ENCODE measurements around the gene SULF2. TPM values are rescaled to one million over a fixed set of nuclear protein-coding genes. Genes with fewer than 3 reads are reported as not detected.

The SULF2 gene
- total and polyA plus RNA-seq, 5 experiments from 2014 or later: 0.65 to 1.4 TPM; not detected in 3

DNA sequence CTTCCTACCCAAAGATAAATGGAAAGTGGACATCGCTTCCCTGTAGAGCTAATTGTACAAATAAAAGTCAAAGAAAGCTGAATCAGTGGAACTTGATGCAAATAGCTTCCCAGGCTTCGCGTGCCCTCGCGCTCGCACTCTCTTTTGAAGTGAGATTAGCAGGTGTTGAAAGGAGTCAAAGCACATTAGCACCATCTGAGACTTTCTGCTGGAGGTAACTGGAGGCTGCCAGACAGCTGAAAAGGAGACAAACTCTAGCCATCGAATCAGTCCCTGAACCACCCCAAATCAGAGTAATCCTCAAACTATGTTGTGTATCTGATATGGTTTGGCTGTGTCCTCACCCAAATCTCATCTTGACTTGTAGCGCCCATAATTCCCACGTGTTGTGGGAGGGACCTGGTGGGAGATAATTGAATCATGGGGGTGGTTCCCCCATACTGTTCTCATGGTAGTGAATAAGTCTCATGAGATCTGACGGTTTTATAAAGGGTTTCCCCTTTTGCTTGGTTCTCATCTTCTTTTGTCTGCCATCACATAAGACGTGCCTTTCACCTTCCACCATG, 23.7 kb downstream of the SULF2 start:
- DNase-seq (no peak), ATAC-seq (no peak)
- Mint-ChIP-seq H3K36me3 (no peaks in the 10 kb centered on the region), H3K4me3 (no peak overlapping the region), H3K4me1 (peaks cover 0 to 8% (median 2%) of the 10 kb centered on the region in 4 donors), H3K9me3 (no peaks in the 10 kb centered on the region), H3K27ac (no peak overlapping the region), H3K27me3 (peaks cover 3 to 49% (median 11%) of the 10 kb centered on the region in 5 donors)
- POLR2A ChIA-PET: no interaction called here

DNA sequence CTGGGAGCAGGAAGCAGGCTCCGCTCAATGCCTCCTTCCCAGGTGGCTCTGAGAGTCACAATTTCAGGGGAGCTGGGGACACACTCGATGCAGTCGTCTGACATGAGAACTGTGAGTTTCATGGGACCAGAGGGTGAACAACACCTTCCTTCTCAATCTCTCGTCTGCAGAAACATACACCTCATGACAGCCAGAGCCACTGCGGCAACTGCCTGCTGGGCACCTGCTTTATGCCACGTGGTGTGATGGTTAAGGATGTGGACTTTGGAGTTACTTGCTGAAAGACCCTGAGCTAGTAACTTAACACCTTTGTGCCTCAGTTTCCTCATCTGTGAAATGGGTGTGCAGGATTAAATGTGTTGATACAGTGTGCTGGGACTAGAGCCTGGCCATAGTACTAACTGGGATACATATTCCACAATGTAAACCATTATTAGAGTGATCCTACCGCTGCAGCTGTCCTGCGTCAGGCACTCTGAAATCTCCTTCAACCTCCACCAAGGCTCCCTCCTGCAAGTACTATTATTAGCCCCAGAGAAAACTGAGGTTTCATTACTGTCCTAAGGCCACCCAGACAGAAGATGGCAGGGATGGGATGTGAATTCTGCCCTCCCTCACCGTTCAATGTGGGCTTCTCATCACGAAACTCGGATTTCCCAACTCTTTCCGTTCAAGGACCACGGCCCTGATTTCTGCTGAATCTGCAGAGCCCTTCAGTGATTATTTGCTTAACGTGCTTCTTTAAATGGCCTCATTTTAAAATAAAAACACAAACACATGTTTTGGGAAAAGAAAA, 24.4 kb downstream of the SULF2 start:
- H3K27ac Mint-ChIP-seq: no peak overlapping the region
- H3K4me1 Mint-ChIP-seq: peaks cover 0 to 8% (median 2%) of the 10 kb centered on the region in 4 donors
- H3K4me3 Mint-ChIP-seq: no peak overlapping the region
- DNase-seq (no peak), ATAC-seq (no peak)
- no peaks in the 10 kb centered on the region for H3K36me3 Mint-ChIP-seq
- peaks cover 3 to 49% (median 11%) of the 10 kb centered on the region in 5 donors for H3K27me3 Mint-ChIP-seq
- H3K9me3 Mint-ChIP-seq: no peaks in the 10 kb centered on the region
- POLR2A ChIA-PET: no interaction called here

DNA sequence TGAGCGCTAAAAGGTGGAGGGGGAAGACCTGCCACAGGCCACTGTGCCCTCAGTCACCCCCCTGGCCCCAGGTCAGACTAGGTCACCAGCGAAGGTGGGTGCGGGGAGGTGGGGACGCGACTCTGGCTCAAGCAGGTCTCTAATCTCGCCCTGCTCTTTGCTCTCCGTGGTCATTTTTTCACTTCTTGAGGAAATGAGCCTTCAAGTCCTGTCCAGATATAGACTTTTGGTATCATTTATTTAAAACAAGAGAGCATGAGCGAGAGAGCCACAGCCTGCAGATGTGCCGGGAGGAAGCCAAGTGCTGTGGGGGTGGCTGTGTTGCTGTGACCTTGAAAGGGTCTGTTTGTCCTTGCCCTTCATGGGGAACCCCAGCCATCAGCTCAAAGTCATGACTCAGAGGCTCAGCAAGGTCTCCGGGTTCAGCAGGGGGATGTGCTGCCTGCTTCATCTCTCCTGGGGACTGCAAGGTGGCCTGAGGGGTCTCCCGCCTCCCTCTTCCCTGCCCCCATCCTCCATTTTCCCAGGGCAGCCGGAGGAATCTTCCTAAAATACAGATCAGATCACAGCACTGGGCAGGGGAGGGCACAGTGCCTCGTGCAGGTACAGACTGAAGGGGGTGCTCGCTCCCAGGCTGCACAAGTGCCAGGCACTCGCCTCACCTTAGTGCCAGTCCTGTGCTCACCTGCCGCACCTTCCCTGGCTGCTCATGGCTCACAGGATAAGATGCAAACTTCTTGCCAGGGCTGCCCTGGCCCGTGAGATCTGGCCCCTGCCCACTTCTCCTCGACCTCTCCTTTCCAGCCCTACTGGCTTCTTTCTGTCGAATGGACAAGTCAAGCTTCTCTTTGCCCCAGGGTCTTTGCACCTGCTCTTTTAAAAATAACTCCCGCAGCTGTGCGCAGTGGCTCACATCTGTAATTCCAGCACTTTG, 26.5 kb downstream of the SULF2 start:
- ATAC-seq (no peak), DNase-seq (no peak)
- no peak overlapping the region for H3K4me3 Mint-ChIP-seq
- H3K27ac Mint-ChIP-seq: no peak overlapping the region
- H3K9me3 Mint-ChIP-seq: no peaks in the 10 kb centered on the region
- POLR2A ChIA-PET: no interaction called here
- H3K27me3 Mint-ChIP-seq: peaks cover 3 to 42% (median 7%) of the 10 kb centered on the region in 5 donors
- peaks cover 0 to 2% (median 0%) of the 10 kb centered on the region in 4 donors for H3K4me1 Mint-ChIP-seq
- no peaks in the 10 kb centered on the region for H3K36me3 Mint-ChIP-seq

DNA sequence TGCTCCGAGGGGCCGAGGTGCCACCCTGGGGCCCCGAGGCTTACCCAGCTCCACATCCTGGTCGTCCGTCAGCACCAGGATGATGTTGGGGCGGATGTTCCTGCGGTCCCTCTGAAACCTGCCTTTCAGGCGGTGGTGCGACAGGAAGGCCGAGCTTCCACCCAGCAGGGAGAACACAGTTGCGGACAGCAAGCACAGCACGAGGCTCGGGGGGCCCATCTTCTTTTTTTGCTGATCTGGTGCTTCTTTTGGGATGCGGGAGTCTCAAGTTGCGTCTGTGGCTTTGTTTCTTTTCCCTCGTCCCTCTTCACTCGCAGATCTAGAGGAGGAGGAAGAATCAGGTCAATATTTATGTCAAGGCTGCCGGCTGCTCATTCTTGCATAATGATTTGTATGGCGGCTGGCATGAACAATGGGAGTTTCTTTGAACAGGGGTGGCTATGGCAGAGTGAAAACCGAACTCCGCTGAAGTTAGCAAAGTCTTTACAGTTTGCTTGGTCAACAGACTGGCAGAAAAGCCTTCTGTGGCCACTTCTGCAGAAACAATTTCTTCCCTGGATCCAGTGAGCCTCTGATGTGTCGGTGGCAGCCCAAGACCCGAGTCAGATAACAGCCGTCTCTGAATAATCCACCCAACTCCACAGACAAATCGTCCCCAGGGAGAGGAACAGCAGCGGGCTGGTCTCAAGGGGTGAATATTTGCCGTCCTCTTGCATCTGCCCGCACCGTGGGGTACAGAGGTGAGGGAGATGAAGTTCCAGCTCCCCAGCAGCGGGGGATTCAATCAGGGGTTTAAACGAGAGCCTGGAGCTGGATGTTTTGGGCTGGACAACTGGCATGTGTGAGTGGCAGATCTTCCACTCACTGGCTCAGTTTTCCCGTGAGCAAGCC, 27.9 kb downstream of the SULF2 start:
- Mint-ChIP-seq H3K27me3 (peaks cover 3 to 30% (median 5%) of the 10 kb centered on the region in 5 donors), H3K36me3 (no peaks in the 10 kb centered on the region), H3K4me3 (no peak overlapping the region), H3K4me1 (no peaks in the 10 kb centered on the region), H3K9me3 (no peaks in the 10 kb centered on the region), H3K27ac (no peak overlapping the region)
- POLR2A ChIA-PET: no interaction called here
- ATAC-seq: no peak
- DNase-seq: no peak

DNA sequence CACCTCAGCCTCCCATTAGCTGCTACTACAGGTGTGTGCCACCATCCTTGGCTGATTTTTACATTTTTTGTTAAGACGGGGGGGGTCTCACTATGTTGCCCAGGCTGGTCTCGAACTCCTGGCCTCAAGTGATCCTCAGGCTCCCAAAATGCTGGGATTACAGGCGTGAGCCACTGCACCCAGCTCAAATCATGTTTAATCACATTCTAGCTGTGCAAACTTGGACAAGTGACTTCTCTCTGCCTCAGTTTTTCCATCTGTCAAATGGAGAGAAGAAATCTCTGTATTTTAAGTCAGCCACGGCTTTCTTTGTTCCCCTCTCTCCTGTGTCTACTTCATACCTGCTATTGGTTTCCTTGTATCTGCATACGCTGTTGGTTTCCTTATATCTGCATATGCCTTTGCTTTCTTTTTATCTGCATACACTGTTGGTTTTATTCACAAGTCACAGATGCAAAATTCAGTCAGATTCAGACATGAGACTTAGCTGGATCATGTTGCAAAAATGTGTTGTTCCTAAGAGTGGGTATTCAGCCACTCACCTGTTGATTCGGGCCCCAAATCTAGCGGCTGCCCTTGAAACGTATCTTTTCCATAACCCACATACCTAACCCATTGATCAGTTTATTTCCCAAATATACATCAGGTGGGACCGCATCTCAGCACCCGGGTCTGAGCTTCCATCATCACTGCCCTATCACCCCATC, 30.2 kb downstream of the SULF2 start:
- DNase-seq (no peak), ATAC-seq (no peak)
- H3K27me3 Mint-ChIP-seq: peaks cover 0 to 14% (median 0%) of the 10 kb centered on the region in 5 donors
- H3K4me3 Mint-ChIP-seq: no peak overlapping the region
- no peaks in the 10 kb centered on the region for H3K9me3 Mint-ChIP-seq
- no peaks in the 10 kb centered on the region for H3K4me1 Mint-ChIP-seq
- POLR2A ChIA-PET: no interaction called here
- H3K27ac Mint-ChIP-seq: no peak overlapping the region
- no peaks in the 10 kb centered on the region for H3K36me3 Mint-ChIP-seq

DNA sequence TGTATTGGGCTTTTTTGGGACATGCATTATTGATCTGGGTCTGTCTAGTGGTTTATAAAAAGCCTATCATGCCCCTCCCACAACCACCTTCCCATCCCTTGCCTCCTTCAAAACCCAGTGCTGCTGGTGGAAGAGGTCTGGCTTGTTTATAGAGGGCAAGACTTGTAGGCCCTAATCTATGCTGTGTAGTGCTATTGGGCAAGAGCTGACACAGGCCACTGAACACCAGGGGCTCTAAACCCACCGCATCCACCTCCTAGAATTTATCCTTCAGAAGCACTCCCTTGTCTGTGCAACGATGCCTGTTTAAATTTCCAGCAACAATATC, 30.9 kb downstream of the SULF2 start:
- ATAC-seq (no peak), DNase-seq (no peak)
- H3K27ac Mint-ChIP-seq: peak overlapping the region in 1 of 10 donors; percentile 38
- peaks cover 0 to 8% (median 0%) of the 10 kb centered on the region in 5 donors for H3K27me3 Mint-ChIP-seq
- POLR2A ChIA-PET: no interaction called here
- H3K36me3 Mint-ChIP-seq: no peaks in the 10 kb centered on the region
- H3K4me1 Mint-ChIP-seq: peaks cover 0 to 4% (median 2%) of the 10 kb centered on the region in 4 donors
- no peaks in the 10 kb centered on the region for H3K9me3 Mint-ChIP-seq
- no peak overlapping the region for H3K4me3 Mint-ChIP-seq

DNA sequence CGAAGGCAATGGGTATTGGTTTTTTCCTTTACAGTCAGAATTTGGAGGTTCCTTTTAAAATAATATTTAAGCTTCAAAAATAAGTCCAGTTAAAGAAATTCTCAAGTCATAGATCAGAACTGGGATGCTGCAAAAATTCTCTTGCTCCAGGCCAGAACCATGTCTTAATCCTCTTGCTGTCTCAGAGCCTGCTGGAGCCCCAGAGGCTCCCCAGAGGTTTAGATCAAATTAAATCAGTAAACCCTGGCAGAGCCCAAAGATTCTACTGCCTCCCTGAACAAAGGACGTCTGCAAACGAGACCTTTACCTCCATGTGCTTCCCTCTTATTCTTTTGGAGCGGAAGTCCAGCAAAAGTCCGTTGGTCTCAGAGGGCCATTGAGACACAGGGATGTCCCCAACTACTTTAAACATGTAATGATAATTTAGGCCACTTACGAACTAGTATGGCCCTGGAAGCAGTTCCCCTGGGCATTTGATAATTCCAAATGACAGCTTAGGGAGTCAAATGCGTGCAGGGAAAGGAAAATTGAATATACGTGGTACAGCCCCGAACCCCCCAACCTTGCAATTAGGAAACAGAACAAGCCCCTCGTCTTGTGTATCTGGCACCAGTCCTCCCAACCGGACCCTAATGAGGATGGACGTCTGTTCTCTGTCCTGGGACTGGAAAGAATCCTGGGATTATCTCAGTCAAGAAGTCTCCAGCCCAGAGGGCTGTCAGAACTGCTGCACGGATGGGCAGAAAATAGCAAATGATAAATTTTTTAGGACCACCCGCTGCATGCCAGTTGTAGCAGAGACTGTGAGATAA, 31.5 kb downstream of the SULF2 start:
- DNase-seq: no peak
- H3K36me3 Mint-ChIP-seq: no peaks in the 10 kb centered on the region
- no peak for ATAC-seq
- H3K27me3 Mint-ChIP-seq: peaks cover 0 to 3% (median 0%) of the 10 kb centered on the region in 5 donors
- H3K27ac Mint-ChIP-seq: no peak overlapping the region
- no peak overlapping the region for H3K4me3 Mint-ChIP-seq
- no peaks in the 10 kb centered on the region for H3K9me3 Mint-ChIP-seq
- POLR2A ChIA-PET: no interaction called here
- peaks cover 0 to 9% (median 7%) of the 10 kb centered on the region in 4 donors for H3K4me1 Mint-ChIP-seq

DNA sequence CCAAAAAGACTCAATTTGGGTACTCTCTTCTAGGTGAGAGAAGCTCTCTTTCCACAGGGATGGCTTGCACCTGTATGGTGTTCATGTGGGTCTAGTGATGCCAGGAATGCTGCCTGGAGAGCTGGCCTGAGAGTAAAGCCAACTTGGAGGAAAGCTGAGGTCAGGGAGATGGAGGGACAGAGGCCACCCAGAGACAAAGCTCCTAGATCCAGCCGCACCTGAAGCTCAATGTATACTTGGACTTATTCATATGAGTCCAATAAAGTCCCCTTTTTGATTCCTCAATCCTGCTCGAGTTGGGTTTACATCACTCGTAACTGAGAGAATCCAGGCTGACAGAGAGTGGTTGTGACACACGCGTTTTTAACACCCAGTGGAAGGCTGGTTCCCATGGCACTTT, 33.8 kb downstream of the SULF2 start:
- peaks cover 0 to 2% (median 0%) of the 10 kb centered on the region in 5 donors for H3K27me3 Mint-ChIP-seq
- no peak for DNase-seq
- H3K4me3 Mint-ChIP-seq: no peak overlapping the region
- no peak for ATAC-seq
- no peaks in the 10 kb centered on the region for H3K9me3 Mint-ChIP-seq
- POLR2A ChIA-PET: no interaction called here
- H3K27ac Mint-ChIP-seq: no peak overlapping the region
- H3K4me1 Mint-ChIP-seq: peaks cover 5 to 22% (median 17%) of the 10 kb centered on the region in 4 donors
- no peaks in the 10 kb centered on the region for H3K36me3 Mint-ChIP-seq

DNA sequence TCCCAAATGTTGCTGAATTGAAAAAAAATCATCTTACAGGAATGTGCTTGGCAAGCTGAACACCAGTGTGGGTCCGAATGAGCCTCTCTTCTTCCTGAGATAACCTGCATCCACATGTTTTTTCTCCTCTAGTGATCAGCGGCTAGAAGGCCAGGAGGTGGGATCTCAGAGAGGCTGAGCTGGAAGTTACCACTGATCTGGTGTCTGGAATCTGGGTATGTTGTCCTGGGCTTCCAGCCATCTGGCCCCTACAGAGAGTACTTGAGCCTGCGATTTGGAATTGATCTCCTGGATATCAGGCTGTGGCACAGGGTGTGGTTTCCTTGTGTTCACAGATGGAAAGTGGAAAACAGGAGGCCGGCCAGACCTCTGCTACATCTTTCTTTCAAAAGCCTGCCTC, 35.9 kb downstream of the SULF2 start:
- Mint-ChIP-seq H3K4me3 (no peak overlapping the region), H3K4me1 (peaks cover 5 to 22% (median 17%) of the 10 kb centered on the region in 4 donors), H3K9me3 (no peaks in the 10 kb centered on the region), H3K27ac (peak overlapping the region in 3 of 10 donors; percentile 28 to 74 (median 54)), H3K36me3 (no peaks in the 10 kb centered on the region), H3K27me3 (peaks cover 0 to 2% (median 0%) of the 10 kb centered on the region in 5 donors)
- DNase-seq (no peak), ATAC-seq (no peak)
- POLR2A ChIA-PET: no interaction called here

DNA sequence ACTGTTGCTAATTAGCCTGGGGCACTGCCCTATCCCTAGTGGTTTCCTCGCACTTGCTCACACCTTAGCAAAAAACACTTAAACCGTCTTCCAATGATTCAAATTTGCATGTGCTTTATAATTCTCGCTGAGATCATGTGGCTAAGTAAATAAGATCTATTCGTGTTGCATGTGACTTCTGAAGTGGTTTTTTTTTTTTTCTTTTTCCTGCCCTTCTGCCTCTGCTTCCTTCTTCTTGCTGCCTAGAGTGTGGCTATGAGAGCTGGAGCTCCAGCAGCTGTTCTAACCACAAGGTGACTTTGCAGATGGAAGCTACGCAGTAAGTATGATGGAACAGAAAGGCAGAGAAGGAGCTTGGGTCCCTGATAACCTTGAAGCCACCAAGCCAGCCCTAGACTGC, 36.5 kb downstream of the SULF2 start:
- peak overlapping the region in 3 of 10 donors; percentile 0 to 2 (median 2) for H3K4me3 Mint-ChIP-seq
- ATAC-seq: peak in 1 of 2 donors; percentile 39

DNA sequence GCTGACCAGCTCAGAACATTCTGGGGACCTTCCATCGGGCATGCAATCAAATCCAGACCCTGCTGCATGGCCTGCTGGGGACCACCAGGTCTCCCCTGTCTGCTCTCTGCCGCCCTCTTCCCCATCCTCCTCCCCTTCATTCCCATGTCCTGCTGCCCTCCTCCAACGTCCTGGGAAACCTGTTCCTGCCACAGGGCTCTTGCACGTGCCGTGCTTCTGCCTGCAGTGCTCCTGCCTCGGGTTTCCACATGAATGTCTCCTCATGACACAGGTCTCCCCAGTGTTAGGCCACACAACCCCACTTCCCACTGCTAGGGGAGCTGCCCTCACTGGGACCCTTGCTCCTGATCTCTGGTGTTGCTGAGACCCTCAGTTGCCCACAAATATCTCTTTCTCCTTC, 37.2 kb downstream of the SULF2 start:
- ATAC-seq: no peak
- Mint-ChIP-seq H3K27me3 (peaks cover 0 to 10% (median 2%) of the 10 kb centered on the region in 5 donors), H3K36me3 (no peaks in the 10 kb centered on the region), H3K27ac (peak overlapping the region in 3 of 10 donors; percentile 22 to 74 (median 29)), H3K4me3 (peak overlapping the region in 1 of 10 donors; percentile 16), H3K4me1 (peaks cover 7 to 22% (median 17%) of the 10 kb centered on the region in 4 donors), H3K9me3 (no peaks in the 10 kb centered on the region)
- no peak for DNase-seq
- POLR2A ChIA-PET: interaction anchor here (0.5 to 0.9 kb wide), 2 partner anchors 23 to 319 kb away, joined by 4 to 5 read pairs; no protein-coding TSS in a partner anchor

More for the DNA sequence above, 36.5 kb downstream of the SULF2 start:
- H3K4me1 Mint-ChIP-seq: peaks cover 5 to 22% (median 17%) of the 10 kb centered on the region in 4 donors
- POLR2A ChIA-PET: interaction anchor here (0.9 kb wide), 1 partner anchor 24 kb away, joined by 5 read pairs; no protein-coding TSS in a partner anchor
- H3K9me3 Mint-ChIP-seq: no peaks in the 10 kb centered on the region
- peaks cover 0 to 3% (median 2%) of the 10 kb centered on the region in 5 donors for H3K27me3 Mint-ChIP-seq
- DNase-seq: peak in 1 of 10 donors; percentile 7
- no peaks in the 10 kb centered on the region for H3K36me3 Mint-ChIP-seq
- H3K27ac Mint-ChIP-seq: peak overlapping the region in 5 of 10 donors; percentile 5 to 86 (median 74)

All from naive thymus-derived CD8-positive, alpha-beta T cell (primary cell).